WTC11 (cell line): ENCODE results near the gene GNLY. TPM values are rescaled to one million over a fixed set of nuclear protein-coding genes. Genes with fewer than 3 reads are reported as not detected.

Source experiments
- ATAC-seq: fragments of 200-7000 bp; cut with Tn5 transposase; 2 replicates; pipeline ENCODE4 v1.10.0; 2021; ENCODE audit warnings: mild to moderate bottlenecking, moderate library complexity
- CTCF ChIA-PET: fragments of 300-600 bp; sonication (Branson Sonifier 250); formaldehyde crosslinking; loops from one replicate; lab custom pipeline; 2021; ENCODE audit warnings: antibody characterized with exemption; lab: Charles Lee
- POLR2A ChIA-PET: fragments of 350-600 bp; sonication (Branson Sonifier 250); formaldehyde crosslinking; loops from one replicate; lab custom pipeline; 2021; ENCODE audit warnings: antibody characterized with exemption; lab: Charles Lee
- DNase-seq: peaks from one replicate; pipeline ENCODE4 v3.0.0; 2021; ENCODE audit warnings: low spot score
- H3K27ac Mint-ChIP-seq: 2 replicates; pipeline ENCODE4 v1.8.0; 2021; ENCODE audit warnings: mixed read lengths
- H3K27me3 Mint-ChIP-seq: 2 replicates; pipeline ENCODE4 v1.8.0; 2021; ENCODE audit warnings: low read depth, mild to moderate bottlenecking, moderate library complexity, mixed read lengths
- H3K36me3 Mint-ChIP-seq: 2 replicates; pipeline ENCODE4 v1.8.0; 2021; ENCODE audit warnings: mixed read lengths
- H3K4me1 Mint-ChIP-seq: 2 replicates; pipeline ENCODE4 v1.8.0; 2022; ENCODE audit warnings: mixed read lengths
- H3K4me3 Mint-ChIP-seq: 2 replicates; pipeline ENCODE4 v1.8.0; 2021; ENCODE audit warnings: mild to moderate bottlenecking, moderate library complexity, mixed read lengths
- H3K9me3 Mint-ChIP-seq: 2 replicates; pipeline ENCODE4 v1.8.0; 2021; ENCODE audit warnings: mixed read lengths
- AFF4 ChIP-seq: sonication (generic); formaldehyde crosslinking; IDR thresholded peaks from 2 replicates; pipeline ENCODE4 v1.8.1; 2023; ENCODE audit warnings: mild to moderate bottlenecking, missing genetic modification reagents, borderline replicate concordance
- ATF6 ChIP-seq: sonication (generic); formaldehyde crosslinking; IDR thresholded peaks from 2 replicates; pipeline ENCODE4 v1.8.1; 2023; ENCODE audit warnings: mild to moderate bottlenecking, missing genetic modification reagents
- CBFB ChIP-seq: sonication (generic); formaldehyde crosslinking; IDR thresholded peaks from 2 replicates; pipeline ENCODE4 v1.8.1; 2022; ENCODE audit warnings: mild to moderate bottlenecking, low read depth, missing genetic modification reagents
- CDX4 ChIP-seq: fragments of 250-450 bp; sonication (Bioruptor Pico); IDR thresholded peaks from 2 replicates; pipeline ENCODE4 v1.9.0; 2021; ENCODE audit warnings: moderate library complexity, mild to moderate bottlenecking, inconsistent platforms, borderline replicate concordance
- CREB1 ChIP-seq: sonication (generic); formaldehyde crosslinking; IDR thresholded peaks from 2 replicates; pipeline ENCODE4 v1.8.0; 2023; ENCODE audit warnings: mild to moderate bottlenecking, missing genetic modification reagents
- E2F1 ChIP-seq: sonication (generic); formaldehyde crosslinking; IDR thresholded peaks from 2 replicates; pipeline ENCODE4 v1.8.0; 2022; ENCODE audit warnings: mild to moderate bottlenecking, missing genetic modification reagents
- IRF2 ChIP-seq: sonication (generic); formaldehyde crosslinking; IDR thresholded peaks from 2 replicates; pipeline ENCODE4 v1.8.0; 2022; ENCODE audit warnings: low read depth, missing genetic modification reagents, borderline replicate concordance
- JAZF1 ChIP-seq: fragments of 250-450 bp; sonication (Bioruptor Pico); IDR thresholded peaks from 2 replicates; pipeline ENCODE4 v1.9.0; 2021; ENCODE audit warnings: moderate library complexity, mild to moderate bottlenecking, inconsistent platforms
- NR1H2 ChIP-seq: sonication (generic); formaldehyde crosslinking; IDR thresholded peaks from 2 replicates; pipeline ENCODE4 v1.9.0; 2021; ENCODE audit warnings: mild to moderate bottlenecking, moderate library complexity, missing genetic modification reagents
- STAT6 ChIP-seq: sonication (generic); formaldehyde crosslinking; conservative IDR thresholded peaks from 2 replicates; pipeline ENCODE4 v1.8.1; 2023; ENCODE audit warnings: mild to moderate bottlenecking, low read depth, missing genetic modification reagents, moderate library complexity
- TCF7 ChIP-seq: sonication (generic); formaldehyde crosslinking; IDR thresholded peaks from 2 replicates; pipeline ENCODE4 v1.8.0; 2022; ENCODE audit warnings: mild to moderate bottlenecking, low read depth, missing genetic modification reagents, moderate library complexity
- ZBTB21 ChIP-seq: sonication (generic); formaldehyde crosslinking; IDR thresholded peaks from 2 replicates; pipeline ENCODE4 v1.8.1; 2023; ENCODE audit warnings: mild to moderate bottlenecking, missing genetic modification reagents, borderline replicate concordance
- ZNF121 ChIP-seq: sonication (generic); formaldehyde crosslinking; IDR thresholded peaks from 2 replicates; pipeline ENCODE4 v1.8.0; 2023; ENCODE audit warnings: missing genetic modification reagents
- ZNF138 ChIP-seq: sonication (generic); formaldehyde crosslinking; conservative IDR thresholded peaks from 2 replicates; pipeline ENCODE4 v1.8.1; 2022; ENCODE audit warnings: mild to moderate bottlenecking, moderate library complexity, missing genetic modification reagents
- ZNF396 ChIP-seq: fragments of 250-450 bp; sonication (Bioruptor Pico); IDR thresholded peaks from 2 replicates; pipeline ENCODE4 v1.8.0; 2021; ENCODE audit warnings: mild to moderate bottlenecking, moderate library complexity, borderline replicate concordance
- ZNF532 ChIP-seq: fragments of 250-450 bp; sonication (Bioruptor Pico); IDR thresholded peaks from 2 replicates; pipeline ENCODE4 v1.9.0; 2021; ENCODE audit warnings: mild to moderate bottlenecking, borderline replicate concordance
- ZSCAN18 ChIP-seq: fragments of 250-450 bp; sonication (Bioruptor Pico); IDR thresholded peaks from 2 replicates; pipeline ENCODE4 v2.1.2; 2022; ENCODE audit warnings: mild to moderate bottlenecking, moderate library complexity
- total RNA-seq: library from RNA; stranded (reverse); gene quantifications from 3 replicates; pipeline ENCODE4 v1.2.3, GENCODE V29; 2021

GNLY gene
- total RNA-seq, 1 experiment from 2014 or later: not detected

- Mint-ChIP-seq H3K27ac (no peak overlapping the region), H3K4me1 (no peaks in the 10 kb centered on the region), H3K27me3 (no peaks in the 10 kb centered on the region), H3K4me3 (no peak overlapping the region), H3K9me3 (no peaks in the 10 kb centered on the region), H3K36me3 (no peaks in the 10 kb centered on the region)
- ChIA-PET POLR2A (no interaction called here), CTCF (interaction anchor here (1.4 to 1.6 kb wide), 2 partner anchors 16 to 80 kb away, joined by 4 to 7 read pairs; no protein-coding TSS in a partner anchor)
- TF ChIP-seq JAZF1 (CRISPR knock-in tag): no peak
- TF ChIP-seq E2F1: no peak
- TF ChIP-seq ATF6: no peak
- no peak for TF ChIP-seq CREB1 (CRISPR knock-in tag)
- no peak for TF ChIP-seq ZNF396
- TF ChIP-seq ZSCAN18 (CRISPR knock-in tag): no peak
- no peak for TF ChIP-seq ZNF532
- TF ChIP-seq CDX4 (CRISPR knock-in tag): no peak
- TF ChIP-seq ZNF121 (CRISPR knock-in tag): no peak
- DNase-seq: no peak
- no peak for ATAC-seq
Observed at GRCh38 chr2:85734015-85734414, 39.9 kb downstream of the GNLY start.

- ChIA-PET POLR2A (no interaction called here), CTCF (interaction anchor here (1.4 kb wide), 1 partner anchor 15 kb away, joined by 4 read pairs; no protein-coding TSS in a partner anchor)
- H3K27ac Mint-ChIP-seq: no peak overlapping the region
- ATAC-seq: no peak
- no peaks in the 10 kb centered on the region for H3K36me3 Mint-ChIP-seq
- no peaks in the 10 kb centered on the region for H3K4me1 Mint-ChIP-seq
- H3K27me3 Mint-ChIP-seq: no peaks in the 10 kb centered on the region; the same call in 1 of the 2 replicates
- H3K9me3 Mint-ChIP-seq: no peaks in the 10 kb centered on the region; the same call in 1 of the 2 replicates
- H3K4me3 Mint-ChIP-seq: no peak overlapping the region
- DNase-seq: no peak
- TF ChIP-seq AFF4 (CRISPR knock-in tag) (no peak), CBFB (no peak), STAT6 (CRISPR knock-in tag) (no peak), ZNF138 (CRISPR knock-in tag) (no peak), NR1H2 (CRISPR knock-in tag) (no peak), TCF7 (no peak), IRF2 (no peak), ZBTB21 (CRISPR knock-in tag) (no peak)
Observed at GRCh38 chr2:85734942-85735608, 40.9 kb downstream of the GNLY start.
